ENCODE data around the gene JRKL.
"Not testable (repeated sequence)": the region's sequence is repeated elsewhere in the genome, so short reads cannot be mapped to it uniquely, and the experiment has no call there.

Gene JRKL

DNA sequence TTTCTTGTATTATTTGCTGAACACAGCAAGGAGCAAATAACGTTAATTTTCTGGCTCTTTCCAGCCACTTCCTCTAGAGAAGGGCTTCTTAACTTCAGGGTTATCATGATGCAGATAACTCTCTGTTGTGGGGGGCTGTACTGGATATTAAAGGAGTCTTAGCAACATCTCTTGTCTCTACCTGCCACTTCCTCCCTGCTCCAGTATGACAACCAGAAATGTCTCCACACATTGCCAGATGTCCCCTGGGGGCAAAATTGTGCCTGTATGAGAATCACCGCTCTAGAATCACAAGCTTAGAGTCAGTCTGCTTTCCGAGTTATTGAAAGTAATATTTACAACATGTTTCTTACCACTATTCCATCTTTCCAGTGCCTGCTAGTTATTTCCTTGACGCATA, 6.8 kb downstream of the JRKL start:
- no peak for DNase-seq

DNA sequence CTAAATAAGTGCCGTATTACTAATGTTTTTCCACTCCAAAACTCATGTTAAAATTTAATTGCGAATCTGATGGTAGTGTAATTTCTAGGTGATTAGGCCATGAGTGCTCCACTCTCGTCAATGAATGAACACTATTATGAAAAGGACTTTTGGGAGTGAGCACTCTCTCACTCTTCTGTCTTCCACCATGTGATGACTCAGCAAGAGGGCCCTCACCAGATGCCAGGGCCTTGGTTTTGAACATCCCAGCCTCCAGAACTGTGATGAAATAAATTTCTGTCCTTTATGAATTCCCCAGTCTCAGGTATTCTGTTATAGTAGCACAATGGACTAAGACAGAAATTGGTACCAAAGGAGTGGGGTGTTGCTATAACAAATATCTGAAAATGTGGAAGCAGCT, 8.1 kb downstream of the JRKL start:
- no peak for DNase-seq

DNA sequence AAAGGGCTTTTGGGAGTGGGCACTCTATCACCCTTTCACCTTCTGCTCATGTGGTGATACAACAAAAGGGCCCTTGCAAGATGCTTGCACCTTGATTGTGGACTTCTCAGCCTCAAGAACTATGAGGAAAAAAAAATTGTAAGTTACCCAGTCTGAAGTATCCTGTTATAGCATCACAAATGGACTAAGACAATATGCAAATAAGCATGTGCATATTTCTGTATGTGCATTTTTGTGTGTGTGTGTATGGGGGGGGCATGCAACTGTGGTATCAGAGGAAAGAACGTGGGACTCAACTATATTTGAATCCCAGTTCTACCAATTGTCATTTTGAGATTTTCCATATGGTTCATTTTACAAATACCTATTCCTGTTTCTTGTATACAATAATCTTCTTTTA, 10.9 kb downstream of the JRKL start:
- no peak for DNase-seq

DNA sequence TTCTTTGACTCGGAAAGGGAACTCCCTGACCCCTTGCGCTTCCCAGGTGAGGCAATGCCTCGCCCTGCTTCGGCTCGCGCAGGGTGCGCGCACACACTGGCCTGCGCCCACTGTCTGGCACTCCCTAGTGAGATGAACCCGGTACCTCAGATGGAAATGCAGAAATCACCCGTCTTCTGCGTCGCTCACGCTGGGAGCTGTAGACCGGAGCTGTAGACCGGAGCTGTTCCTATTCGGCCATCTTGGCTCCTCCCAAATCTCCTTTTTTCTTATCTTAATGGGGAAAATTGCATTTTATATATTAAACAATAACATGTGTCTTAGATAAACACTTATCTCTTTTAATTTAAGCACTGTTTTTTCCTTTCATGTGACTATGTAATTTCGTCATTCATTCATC, 21.6 kb downstream of the JRKL start:
- not testable (repeated sequence) for DNase-seq

DNA sequence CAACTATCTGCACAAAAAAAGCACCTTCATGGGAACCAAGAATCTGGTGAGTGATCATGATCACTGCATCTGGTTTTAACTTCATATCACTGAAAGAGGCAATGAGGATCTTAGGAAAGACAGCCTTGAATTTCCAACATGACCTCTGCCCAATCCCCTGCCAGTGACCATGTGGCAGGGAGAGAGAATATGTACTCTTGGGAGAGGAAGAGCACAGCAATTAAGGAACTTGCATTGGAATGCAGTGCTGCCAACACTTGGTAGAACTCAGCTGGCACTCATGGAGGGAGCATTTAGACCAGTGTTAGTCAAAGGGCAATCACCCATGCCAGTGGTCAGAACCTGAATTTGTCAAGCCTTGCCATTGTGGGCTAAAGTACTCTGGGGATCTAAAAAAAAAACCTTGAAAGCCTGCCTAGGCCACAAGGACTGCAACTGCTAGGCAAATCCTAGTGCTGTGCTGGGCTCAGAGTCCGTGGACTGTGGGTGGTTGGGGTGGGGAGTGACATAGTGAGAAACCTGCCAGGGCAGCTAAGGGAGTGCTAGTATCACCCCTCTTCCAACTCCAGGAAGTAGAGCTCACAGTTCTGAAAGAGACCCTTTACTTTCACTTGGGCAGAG, 23.1 kb downstream of the JRKL start:
- DNase-seq, result no peak

DNA sequence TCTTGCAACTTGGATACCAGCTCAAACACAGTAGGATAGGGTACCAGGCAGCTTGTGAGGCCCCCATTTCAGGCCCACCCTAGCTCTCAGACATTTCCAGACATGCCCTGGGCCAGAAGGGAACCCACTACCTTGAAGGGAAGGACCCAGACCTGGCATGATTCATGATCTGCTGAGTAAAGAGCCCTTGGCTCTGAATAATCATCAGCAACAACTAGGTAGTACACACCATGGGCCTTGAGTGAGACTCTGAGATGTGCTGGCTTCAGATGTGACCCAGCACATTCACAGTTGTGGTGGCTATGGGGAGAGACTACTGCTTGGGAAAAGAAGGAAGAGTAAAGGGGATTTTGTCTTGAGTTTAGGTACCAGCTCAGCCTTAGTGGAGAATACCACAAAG, 23.6 kb downstream of the JRKL start:
- DNase-seq, result no peak

DNA sequence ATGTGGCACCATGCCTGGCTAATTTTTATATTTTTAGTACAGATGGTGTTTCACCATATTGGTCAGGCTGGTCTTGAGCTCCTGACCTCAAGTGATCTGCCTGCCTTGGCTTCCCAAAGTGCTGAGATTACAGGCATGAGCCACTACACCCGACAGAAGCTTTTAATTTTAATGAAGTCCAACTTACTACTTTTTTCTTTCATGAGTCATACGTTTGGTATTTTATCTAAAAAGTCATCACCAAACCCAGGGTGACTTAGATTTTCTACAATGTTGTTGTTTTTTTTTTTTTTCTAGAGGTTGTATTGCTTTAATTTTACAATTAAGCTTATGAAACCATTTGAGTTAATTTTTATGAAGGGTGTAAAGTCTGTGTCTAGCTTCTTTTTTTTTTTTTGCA, 34.9 kb downstream of the JRKL start:
- DNase-seq, result no peak

DNA sequence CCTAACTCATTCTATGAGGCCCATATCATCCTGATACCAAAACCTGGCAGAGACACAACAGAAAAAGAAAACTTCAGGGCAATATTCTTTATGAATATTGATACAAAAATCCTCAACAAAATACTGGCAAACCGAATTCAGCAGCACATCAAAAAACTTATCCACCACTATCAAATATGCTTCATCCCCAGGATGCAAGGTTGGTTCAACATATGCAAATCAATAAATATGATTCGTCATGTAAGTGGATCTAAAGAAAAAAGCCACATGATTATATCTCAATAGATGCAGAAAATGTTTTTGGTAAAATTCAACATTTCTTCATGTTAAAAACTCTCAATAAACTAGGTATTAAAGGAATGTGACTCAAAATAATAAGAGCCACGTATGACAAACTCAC, 40.9 kb downstream of the JRKL start:
- no peak for DNase-seq

DNA sequence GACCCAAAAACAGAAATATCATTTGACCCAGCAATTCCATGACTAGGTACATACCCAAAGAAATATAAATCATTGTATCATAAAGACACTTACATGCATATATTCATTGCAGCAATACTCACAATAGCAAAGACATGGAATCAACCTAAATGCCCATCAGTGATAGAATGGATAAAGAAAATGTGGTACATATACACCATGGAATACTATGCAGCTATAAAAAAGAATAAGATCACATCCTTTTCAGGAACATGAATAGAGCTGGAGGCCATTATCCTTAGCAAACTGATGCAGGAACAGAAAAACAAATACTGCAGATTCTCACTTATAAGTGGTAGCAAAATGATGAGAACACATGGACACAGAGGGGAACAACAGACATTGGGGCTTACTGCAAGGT, 42.8 kb downstream of the JRKL start:
- DNase-seq, result not testable (repeated sequence)
